Effector memory CD4-positive, alpha-beta T cell (primary cell): ENCODE results near the gene SVOP.

Source experiments
- DNase-seq, 3 donors: peaks; one replicate each; pipeline ENCODE4 v3.0.0-alpha.2; 2020
- H3K27ac ChIP-seq: 2 replicates; pipeline ENCODE4 v1.7.0; 2013; ENCODE audit warnings: mild to moderate bottlenecking, low read length, moderate library complexity; ENCODE audit not compliant: insufficient read depth, poor library complexity, severe bottlenecking
- H3K27me3 ChIP-seq: replicated peaks from 2 replicates; pipeline ENCODE4 v1.7.0; 2013; ENCODE audit warnings: mild to moderate bottlenecking, low read length; ENCODE audit not compliant: insufficient read depth, control insufficient read depth, poor library complexity, severe bottlenecking
- H3K36me3 ChIP-seq: 2 replicates; pipeline ENCODE4 v1.7.0; 2013; ENCODE audit warnings: mild to moderate bottlenecking, low read length, moderate library complexity; ENCODE audit not compliant: control insufficient read depth, insufficient read depth
- H3K4me1 ChIP-seq: 2 replicates; pipeline ENCODE4 v1.7.0; 2013; ENCODE audit warnings: low read length, mild to moderate bottlenecking; ENCODE audit not compliant: control insufficient read depth, insufficient read depth, poor library complexity, severe bottlenecking
- H3K4me3 ChIP-seq: 2 replicates; pipeline ENCODE4 v1.7.0; 2013; ENCODE audit warnings: low read length, low read depth, mild to moderate bottlenecking; ENCODE audit not compliant: insufficient read depth, poor library complexity, severe bottlenecking
- H3K9me3 ChIP-seq: 2 replicates; pipeline ENCODE4 v1.7.0; 2013; ENCODE audit warnings: mild to moderate bottlenecking, low read length, moderate library complexity; ENCODE audit not compliant: control insufficient read depth

Gene SVOP

DNA sequence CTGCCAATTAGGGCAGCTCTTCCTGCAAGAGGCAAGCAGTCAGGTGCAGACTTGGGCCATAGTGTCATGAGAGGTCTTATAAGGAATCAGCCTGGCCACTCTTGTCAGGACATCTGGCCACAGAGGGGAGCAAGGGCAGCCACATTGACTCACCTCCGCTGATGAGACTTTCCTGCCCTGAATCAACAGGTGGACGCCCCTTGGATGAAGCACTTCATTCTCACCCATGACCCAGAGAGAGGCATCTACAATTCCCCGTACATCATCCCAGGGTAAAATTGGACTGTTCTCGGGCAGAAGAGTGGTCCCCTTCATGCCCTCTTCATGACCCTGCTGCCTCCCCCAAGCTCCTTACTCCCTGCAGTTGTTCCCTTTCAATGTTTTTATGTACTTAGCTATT, 124.1 kb downstream of the SVOP start:
- no peaks in the 10 kb centered on the region for H3K27me3 ChIP-seq
- no peak overlapping the region for H3K27ac ChIP-seq
- no peaks in the 10 kb centered on the region for H3K4me1 ChIP-seq
- no peak for DNase-seq
- H3K36me3 ChIP-seq = no peaks in the 10 kb centered on the region
- H3K4me3 ChIP-seq = no peak overlapping the region
- H3K9me3 ChIP-seq = no peaks in the 10 kb centered on the region

- Histone ChIP-seq H3K27ac (no peak overlapping the region), H3K4me3 (no peak overlapping the region), H3K4me1 (no peaks in the 10 kb centered on the region), H3K27me3 (no peaks in the 10 kb centered on the region), H3K36me3 (no peaks in the 10 kb centered on the region), H3K9me3 (no peaks in the 10 kb centered on the region)
- DNase-seq = no peak
Measured at GRCh38 chr12:108896336-108896735, 124.5 kb downstream of the SVOP start.

GRCh38 chr12:108895220-108895802, 125.6 kb downstream of the SVOP start:
- H3K4me3 ChIP-seq = no peak overlapping the region

DNA sequence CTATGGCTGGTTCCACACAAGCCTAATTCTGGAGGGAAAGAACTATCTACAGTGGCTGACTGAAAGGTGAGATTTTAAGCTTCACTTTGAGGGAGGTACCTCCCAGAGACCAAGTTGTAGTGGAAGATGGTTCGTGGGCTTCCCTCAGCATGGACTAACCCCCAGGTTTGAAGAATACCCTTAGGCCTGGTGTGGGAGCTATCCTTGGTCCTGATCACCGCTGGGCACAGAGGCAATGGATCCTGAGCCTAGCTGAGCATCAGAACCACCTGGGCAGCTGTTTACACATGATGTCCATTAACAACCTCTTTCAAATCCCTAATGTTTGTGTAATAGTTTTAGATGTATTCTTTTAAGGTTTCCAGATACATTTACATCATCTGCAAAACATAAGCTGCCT, 130.7 kb downstream of the SVOP start:
- no peak overlapping the region for H3K4me3 ChIP-seq
- no peaks in the 10 kb centered on the region for H3K4me1 ChIP-seq
- H3K9me3 ChIP-seq = no peaks in the 10 kb centered on the region
- H3K27me3 ChIP-seq = no peaks in the 10 kb centered on the region
- no peaks in the 10 kb centered on the region for H3K36me3 ChIP-seq
- no peak for DNase-seq
- H3K27ac ChIP-seq = no peak overlapping the region

More at GRCh38 chr12:108895220-108895802, 125.6 kb downstream of the SVOP start:
- H3K27me3 ChIP-seq = no peaks in the 10 kb centered on the region
- no peak for DNase-seq
- no peaks in the 10 kb centered on the region for H3K4me1 ChIP-seq
- H3K36me3 ChIP-seq = no peaks in the 10 kb centered on the region
- H3K9me3 ChIP-seq = no peaks in the 10 kb centered on the region
- H3K27ac ChIP-seq = no peak overlapping the region

- no peak for DNase-seq
- Histone ChIP-seq H3K27ac (no peak overlapping the region), H3K36me3 (no peaks in the 10 kb centered on the region), H3K4me3 (no peak overlapping the region), H3K4me1 (no peaks in the 10 kb centered on the region), H3K9me3 (no peaks in the 10 kb centered on the region), H3K27me3 (no peaks in the 10 kb centered on the region)
Measured at GRCh38 chr12:108888031-108888430, 132.8 kb downstream of the SVOP start.

GRCh38 chr12:108886873-108887629, 133.8 kb downstream of the SVOP start:
- Histone ChIP-seq H3K4me1 (no peaks in the 10 kb centered on the region), H3K27me3 (no peaks in the 10 kb centered on the region), H3K9me3 (no peaks in the 10 kb centered on the region), H3K27ac (no peak overlapping the region), H3K4me3 (no peak overlapping the region), H3K36me3 (no peaks in the 10 kb centered on the region)
- DNase-seq = no peak

DNA sequence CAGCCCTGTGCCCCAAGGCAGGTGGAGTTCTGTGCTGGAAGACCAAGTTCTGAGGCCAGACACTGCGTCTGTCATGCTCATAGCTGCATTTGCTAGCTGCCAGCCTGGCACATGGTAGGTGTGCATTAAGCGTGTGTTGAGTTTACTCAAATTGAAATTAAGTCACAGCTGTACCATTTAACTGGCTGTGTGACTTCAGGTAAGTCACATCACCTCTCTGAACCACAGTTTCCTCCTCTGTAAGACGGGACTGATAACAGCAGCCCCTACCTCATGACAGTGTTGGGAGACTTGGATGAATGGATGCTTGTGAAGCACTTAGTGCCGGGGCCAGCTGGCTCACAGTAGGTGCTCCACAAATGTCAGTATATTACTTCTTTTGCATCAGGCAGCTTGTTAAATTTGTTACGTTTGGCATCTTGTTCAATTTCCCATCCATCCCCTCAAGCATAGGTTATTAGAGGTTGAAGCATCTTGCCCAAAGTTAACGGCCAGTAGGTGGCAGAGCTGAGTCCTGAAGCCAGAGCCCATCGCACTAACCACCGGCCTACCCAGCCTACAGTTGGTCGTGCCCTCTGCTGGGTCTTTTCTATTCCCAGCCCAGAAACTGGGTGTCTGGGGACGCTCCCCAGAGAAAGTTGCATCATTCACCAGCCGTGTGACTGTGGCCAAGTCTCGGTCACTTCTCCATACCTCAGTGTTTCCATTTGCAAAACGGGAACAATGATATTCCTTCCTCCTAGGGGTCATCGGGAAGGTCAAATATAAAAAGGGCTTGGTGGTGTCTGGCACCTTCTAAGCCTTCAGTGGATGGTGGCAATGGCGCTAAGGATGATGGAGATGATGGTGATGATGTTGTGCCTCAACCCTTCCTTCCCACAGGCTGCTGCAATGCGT, 136.5 kb downstream of the SVOP start:
- no peak overlapping the region for H3K4me3 ChIP-seq
- peak; percentile 15 to 53 (median 30) for DNase-seq
- no peaks in the 10 kb centered on the region for H3K4me1 ChIP-seq

GRCh38 chr12:108881953-108882352, 138.9 kb downstream of the SVOP start:
- Histone ChIP-seq H3K27me3 (no peaks in the 10 kb centered on the region), H3K9me3 (no peaks in the 10 kb centered on the region), H3K4me1 (no peaks in the 10 kb centered on the region), H3K4me3 (no peak overlapping the region), H3K36me3 (no peaks in the 10 kb centered on the region), H3K27ac (no peak overlapping the region)
- DNase-seq = no peak

More for the DNA sequence above, 136.5 kb downstream of the SVOP start:
- no peaks in the 10 kb centered on the region for H3K36me3 ChIP-seq
- H3K27me3 ChIP-seq = no peaks in the 10 kb centered on the region
- H3K27ac ChIP-seq = no peak overlapping the region
- H3K9me3 ChIP-seq = no peaks in the 10 kb centered on the region

DNA sequence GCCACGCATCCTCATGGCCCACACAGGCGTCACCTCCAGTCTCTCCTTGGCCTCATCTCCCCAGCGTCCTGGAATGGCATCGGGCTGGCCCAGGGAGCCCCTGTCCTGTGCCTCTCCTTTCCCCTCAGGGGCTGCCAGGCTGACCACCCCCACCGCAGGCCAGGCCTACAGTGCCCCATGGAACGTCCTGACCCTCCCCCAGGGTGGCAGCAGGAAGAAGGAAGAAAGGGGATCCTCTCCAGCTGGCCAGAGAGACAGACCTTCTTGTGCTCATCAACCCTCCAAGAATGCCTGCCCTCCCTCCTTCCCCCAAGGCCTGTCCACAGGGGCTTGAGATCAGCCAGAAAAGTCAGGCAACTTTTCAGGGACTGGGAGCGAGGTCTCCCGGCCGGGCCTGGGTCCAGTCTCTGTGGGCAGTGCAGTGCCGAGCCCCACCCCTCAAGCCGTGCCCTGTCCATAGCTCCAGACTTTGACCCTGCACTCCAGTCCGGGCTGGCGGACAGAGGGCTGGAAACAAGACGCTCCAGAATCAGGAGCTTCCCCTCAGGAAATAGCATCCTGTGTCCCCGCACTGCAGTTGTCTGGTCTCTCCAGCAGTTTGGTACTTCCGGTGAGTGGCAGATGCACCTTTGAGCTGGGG, 141.1 kb downstream of the SVOP start, which contains the start of gene DAO:
Gene DAO, plus strand, starts transcription at position 478 of the 640 bp plus-strand sequence. CDS start 4,915 bp downstream, outside the sequence.
- Histone ChIP-seq H3K9me3 (no peaks in the 10 kb centered on the region), H3K4me3 (no peak within 1 kb of the TSS), H3K27me3 (no peaks in the 10 kb centered on the region), H3K36me3 (no peaks in the 10 kb centered on the region), H3K27ac (no peak within 1 kb of the TSS), H3K4me1 (no peaks in the 10 kb centered on the region)
- DNase-seq = no peak
